Measurements from ENCODE around the gene POGZ.

Gene POGZ

GRCh38 chr1:151459331-151460046 is at the start of gene POGZ:
Gene POGZ, minus strand, starts transcription at chr1:151459494. Its CDS starts 17,290 bp downstream, at chr1:151442204.
- peak; percentile 92 to 99 (median 97) for DNase-seq

- DNase-seq, result no peak
These were observed 49.5 kb upstream of the POGZ start for GRCh38 chr1:151508833-151509232.

- peak in 1 of 3 experiments; percentile 17 for DNase-seq
These were observed 45.5 kb upstream of the POGZ start for GRCh38 chr1:151504759-151505158.

GRCh38 chr1:151504252-151504651 is 45.0 kb upstream of the POGZ start:
- DNase-seq, result no peak

- no peak for DNase-seq
These were observed 43.8 kb upstream of the POGZ start for GRCh38 chr1:151502859-151503780.

GRCh38 chr1:151502035-151502700 is 42.9 kb upstream of the POGZ start:
- DNase-seq, result no peak

- DNase-seq, result no peak
These were observed 42.2 kb upstream of the POGZ start for GRCh38 chr1:151501474-151501873.

- DNase-seq, result no peak
These were observed 40.6 kb upstream of the POGZ start for GRCh38 chr1:151499930-151500329.

- DNase-seq, result no peak
These were observed 40.1 kb upstream of the POGZ start for GRCh38 chr1:151499365-151499764.

GRCh38 chr1:151495316-151495715 is 36.0 kb upstream of the POGZ start:
- no peak for DNase-seq

GRCh38 chr1:151494741-151495281 is 35.5 kb upstream of the POGZ start:
- peak in 1 of 3 experiments; percentile 65 for DNase-seq

GRCh38 chr1:151493042-151493441 is 33.7 kb upstream of the POGZ start:
- DNase-seq, result no peak

GRCh38 chr1:151492120-151492519 is 32.8 kb upstream of the POGZ start:
- DNase-seq, result no peak

GRCh38 chr1:151491641-151492040 is 32.3 kb upstream of the POGZ start:
- DNase-seq, result no peak

GRCh38 chr1:151486557-151486956 is 27.3 kb upstream of the POGZ start:
- DNase-seq, result no peak

- DNase-seq, result no peak
These were observed 26.5 kb upstream of the POGZ start for GRCh38 chr1:151485685-151486255.

- no peak for DNase-seq
These were observed 22.7 kb upstream of the POGZ start for GRCh38 chr1:151482017-151482416.

GRCh38 chr1:151479462-151479861 is 20.2 kb upstream of the POGZ start:
- no peak for DNase-seq

- no peak for DNase-seq
These were observed 19.6 kb upstream of the POGZ start for GRCh38 chr1:151478923-151479322.

GRCh38 chr1:151478140-151478812 is 19.0 kb upstream of the POGZ start:
- DNase-seq, result no peak

GRCh38 chr1:151477066-151477465 is 17.8 kb upstream of the POGZ start:
- no peak for DNase-seq

- no peak for DNase-seq
These were observed 16.8 kb upstream of the POGZ start for GRCh38 chr1:151476083-151476482.
